HG03095 (cell line): ENCODE data around the gene HEATR9.

ENCODE experiments used
- ATAC-seq: cut with Tn5 transposase; IDR thresholded peaks from one replicate; pipeline ENCODE4 v1.9.1; 2021; ENCODE audit warnings: moderate library complexity; ENCODE audit not compliant: unreplicated experiment

The HEATR9 gene

DNA sequence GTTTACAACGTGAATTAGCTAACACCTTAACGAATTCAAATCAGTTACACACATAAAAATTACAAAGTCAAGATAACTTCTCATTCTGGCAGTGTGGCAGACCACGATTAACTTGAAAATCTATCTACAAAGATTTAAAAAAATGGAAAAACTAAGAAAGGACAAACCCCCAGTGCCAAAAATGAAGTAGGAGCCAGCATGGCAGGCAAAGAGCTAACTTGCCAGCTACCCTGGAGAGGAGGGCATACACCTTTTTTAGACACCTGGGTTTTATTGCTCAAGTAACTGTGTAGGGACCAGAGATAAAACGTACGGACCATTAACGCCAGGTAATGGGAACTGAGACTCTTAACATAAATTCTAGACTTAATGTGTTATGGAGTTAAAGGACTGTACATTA lies 56.9 kb downstream of the HEATR9 start:
- ATAC-seq: no peak

- ATAC-seq: no peak
These were observed 58.7 kb downstream of the HEATR9 start for GRCh38 chr17:35809855-35810461.

DNA sequence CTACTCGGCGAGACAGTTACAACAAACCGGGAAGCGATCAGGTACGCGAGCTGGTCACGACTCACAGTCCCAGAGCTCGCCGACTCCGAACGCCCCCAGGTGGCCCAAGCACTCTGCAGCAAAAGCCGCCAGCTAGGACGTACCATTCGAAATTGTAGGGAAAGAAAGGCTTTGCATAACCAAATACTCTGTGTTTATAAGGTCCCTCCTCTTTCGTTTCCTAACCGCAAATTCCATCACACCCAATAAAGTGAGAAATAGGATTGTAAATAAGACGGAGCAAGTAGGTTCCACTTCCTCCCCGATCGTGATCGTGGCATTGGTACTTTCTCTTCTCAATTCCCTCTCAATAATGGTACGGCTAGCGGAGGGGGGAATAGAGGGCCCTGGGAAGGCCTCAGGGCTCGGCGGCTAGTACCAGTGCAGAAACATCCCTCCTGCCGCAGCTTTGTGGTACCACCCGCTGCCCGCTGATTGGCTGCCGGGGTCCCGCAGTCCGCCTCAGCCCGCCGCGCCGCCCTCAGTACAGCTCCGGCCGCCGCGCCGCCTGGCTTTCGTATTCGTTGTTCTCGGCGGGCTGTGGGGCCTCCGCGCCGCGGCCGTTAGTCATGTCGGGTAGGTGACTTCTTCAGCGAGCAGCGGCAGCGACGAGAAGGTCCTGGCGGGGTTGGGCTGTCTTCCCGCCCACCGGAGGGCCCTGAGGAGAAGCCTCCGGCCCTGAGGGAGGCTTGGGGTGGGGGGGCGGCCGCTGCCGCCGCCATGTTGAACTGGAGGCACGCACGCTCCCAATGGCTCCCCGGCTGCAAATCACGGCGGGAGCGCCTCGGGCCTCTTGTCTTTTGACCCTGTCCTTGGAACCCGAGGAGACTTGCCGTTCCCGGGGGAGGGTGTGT lies 59.5 kb downstream of the HEATR9 start, which contains the start of gene TAF15:
Gene TAF15, plus strand, starts transcription at position 523 of the 893 bp plus-strand sequence. Its CDS starts 86 bp downstream, at position 609.
- ATAC-seq: peak; percentile 91

DNA sequence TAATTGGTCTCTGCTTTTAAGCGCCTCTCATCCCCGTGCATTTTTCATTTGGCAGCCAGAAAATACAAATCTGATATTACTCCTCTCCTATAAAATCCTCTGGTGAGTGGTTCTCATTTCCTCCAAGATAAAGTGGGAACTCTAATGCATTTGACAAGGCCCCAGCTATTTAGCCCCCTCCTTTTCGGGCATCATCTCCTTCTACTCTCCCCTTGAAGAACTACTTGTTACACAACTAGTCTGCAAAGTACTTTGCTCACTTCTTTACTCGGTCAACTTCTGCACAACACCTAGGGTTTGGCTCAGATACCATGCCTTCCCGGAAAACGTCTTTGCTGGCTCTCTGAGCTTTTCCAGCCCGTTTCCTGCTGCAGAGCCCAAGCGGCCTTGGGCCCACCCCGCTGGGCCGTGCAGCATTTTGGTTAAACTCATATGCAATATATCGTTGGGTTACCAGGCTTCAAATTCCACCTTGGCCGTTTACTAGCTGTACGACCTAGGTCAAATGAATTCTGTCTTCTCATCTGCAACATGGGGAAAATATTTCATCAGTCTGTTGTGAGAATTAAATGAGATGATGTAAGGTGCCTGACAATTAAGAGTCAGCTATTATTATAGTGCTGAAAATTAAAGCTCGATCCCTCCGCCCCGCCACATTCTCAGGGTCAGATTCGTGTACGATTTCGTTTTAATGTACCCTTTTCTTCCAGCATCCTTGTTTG lies 60.3 kb downstream of the HEATR9 start:
- no peak for ATAC-seq

GRCh38 chr17:35807371-35808144 lies 61.1 kb downstream of the HEATR9 start:
- no peak for ATAC-seq
